GM12864 (cell line): ENCODE measurements around the gene ANAPC16.

Source experiments
- DNase-seq: peaks from one replicate; pipeline ENCODE4 v3.0.0-alpha.2; 2011; ENCODE audit warnings: low read depth
- H3K4me3 ChIP-seq: 2 replicates; pipeline ENCODE4 v1.5.1; 2011; ENCODE audit warnings: mild to moderate bottlenecking, low read depth, low read length, control low read depth
- TF ChIP-seq, protein P1 (sequence below): IDR thresholded peaks from 2 replicates; pipeline ENCODE4 v1.5.1; 2011; ENCODE audit warnings: low read depth, mild to moderate bottlenecking, moderate library complexity, low read length, control low read depth, inconsistent platforms; ENCODE audit errors: missing control alignments

The ANAPC16 gene

DNA sequence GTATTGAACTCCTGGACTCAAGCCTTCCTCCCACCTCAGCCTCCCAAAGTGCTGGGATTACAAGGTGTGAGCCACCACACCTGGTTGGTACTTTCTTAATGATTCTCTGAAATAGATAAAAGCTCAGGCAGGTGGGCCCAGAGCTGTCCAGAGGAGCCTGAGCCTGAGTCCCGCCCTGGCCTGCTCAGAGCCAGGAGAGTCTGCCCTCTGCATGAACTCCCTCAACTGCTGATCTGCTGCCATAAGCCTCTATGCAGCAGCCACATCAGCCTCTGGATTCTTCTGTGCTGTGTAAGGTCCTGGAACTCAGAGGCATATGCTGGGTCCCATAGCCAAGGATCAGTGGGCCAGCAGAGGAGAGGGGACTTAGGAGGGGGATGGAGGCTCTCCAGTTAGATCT is 34.9 kb downstream of the ANAPC16 start:
- no peak for DNase-seq
- TF ChIP-seq, protein P1, sequence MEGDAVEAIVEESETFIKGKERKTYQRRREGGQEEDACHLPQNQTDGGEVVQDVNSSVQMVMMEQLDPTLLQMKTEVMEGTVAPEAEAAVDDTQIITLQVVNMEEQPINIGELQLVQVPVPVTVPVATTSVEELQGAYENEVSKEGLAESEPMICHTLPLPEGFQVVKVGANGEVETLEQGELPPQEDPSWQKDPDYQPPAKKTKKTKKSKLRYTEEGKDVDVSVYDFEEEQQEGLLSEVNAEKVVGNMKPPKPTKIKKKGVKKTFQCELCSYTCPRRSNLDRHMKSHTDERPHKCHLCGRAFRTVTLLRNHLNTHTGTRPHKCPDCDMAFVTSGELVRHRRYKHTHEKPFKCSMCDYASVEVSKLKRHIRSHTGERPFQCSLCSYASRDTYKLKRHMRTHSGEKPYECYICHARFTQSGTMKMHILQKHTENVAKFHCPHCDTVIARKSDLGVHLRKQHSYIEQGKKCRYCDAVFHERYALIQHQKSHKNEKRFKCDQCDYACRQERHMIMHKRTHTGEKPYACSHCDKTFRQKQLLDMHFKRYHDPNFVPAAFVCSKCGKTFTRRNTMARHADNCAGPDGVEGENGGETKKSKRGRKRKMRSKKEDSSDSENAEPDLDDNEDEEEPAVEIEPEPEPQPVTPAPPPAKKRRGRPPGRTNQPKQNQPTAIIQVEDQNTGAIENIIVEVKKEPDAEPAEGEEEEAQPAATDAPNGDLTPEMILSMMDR, result no peak
- H3K4me3 ChIP-seq, result no peak overlapping the region

DNA sequence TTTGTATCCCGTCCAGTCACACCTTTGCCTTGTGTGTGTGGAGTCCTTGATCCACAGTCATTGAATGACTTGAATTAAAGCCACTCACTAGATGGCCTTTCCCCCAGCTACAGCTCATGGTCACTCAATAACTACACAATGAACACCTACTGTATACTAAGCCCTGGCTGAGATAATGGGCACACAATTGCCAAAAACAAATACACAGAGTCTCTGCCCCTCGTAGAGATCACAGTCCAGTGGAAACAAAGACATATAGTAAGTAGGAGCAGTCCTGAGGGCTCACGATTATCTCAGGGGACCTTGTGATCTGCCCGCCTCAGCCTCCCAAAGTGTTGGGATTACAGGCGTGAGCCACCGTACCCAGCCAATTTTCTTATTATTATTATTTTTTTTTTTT is 35.8 kb downstream of the ANAPC16 start:
- no peak for DNase-seq
- TF ChIP-seq, protein P1, result no peak
- H3K4me3 ChIP-seq, result no peak overlapping the region

DNA sequence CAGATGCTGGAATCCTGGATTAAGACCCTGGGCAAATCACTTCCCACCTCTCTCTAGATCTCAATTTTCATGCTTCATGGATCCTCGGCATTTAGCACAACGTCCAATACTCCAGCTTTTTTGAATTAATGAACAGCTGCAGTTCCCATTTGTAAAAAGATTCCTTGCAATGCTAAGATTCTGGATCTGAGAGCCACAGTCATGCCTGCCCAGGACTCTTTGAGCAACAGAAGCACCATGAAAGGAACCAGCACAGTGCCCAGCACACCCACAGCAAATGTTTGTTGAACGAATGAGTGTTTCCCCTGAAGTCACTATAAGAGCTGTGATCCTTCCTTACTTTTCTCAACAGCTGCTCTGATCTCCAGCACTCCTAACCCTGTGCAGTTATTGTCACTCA is 37.2 kb downstream of the ANAPC16 start:
- no peak for DNase-seq
- TF ChIP-seq, protein P1, result no peak
- no peak overlapping the region for H3K4me3 ChIP-seq

DNA sequence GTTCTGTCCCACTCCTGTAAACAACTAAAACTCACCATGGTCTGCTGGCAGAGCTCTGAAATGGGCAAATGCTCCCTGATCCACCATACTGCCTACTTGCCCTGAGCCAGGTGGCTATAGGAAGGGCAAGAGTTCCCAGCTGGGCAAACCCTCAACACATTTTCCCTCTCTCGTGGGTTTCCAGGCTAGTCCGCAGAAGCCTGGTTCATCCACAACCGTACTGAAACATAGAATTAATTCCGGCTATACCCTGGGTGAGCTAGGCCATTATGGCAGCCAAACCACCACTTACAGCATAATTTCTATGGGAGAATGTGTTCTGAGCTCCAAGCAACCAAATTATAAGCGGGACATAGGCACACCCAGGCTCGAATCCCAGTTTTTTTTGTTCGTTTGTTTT is 37.8 kb downstream of the ANAPC16 start:
- no peak overlapping the region for H3K4me3 ChIP-seq
- TF ChIP-seq, protein P1, result no peak
- no peak for DNase-seq

DNA sequence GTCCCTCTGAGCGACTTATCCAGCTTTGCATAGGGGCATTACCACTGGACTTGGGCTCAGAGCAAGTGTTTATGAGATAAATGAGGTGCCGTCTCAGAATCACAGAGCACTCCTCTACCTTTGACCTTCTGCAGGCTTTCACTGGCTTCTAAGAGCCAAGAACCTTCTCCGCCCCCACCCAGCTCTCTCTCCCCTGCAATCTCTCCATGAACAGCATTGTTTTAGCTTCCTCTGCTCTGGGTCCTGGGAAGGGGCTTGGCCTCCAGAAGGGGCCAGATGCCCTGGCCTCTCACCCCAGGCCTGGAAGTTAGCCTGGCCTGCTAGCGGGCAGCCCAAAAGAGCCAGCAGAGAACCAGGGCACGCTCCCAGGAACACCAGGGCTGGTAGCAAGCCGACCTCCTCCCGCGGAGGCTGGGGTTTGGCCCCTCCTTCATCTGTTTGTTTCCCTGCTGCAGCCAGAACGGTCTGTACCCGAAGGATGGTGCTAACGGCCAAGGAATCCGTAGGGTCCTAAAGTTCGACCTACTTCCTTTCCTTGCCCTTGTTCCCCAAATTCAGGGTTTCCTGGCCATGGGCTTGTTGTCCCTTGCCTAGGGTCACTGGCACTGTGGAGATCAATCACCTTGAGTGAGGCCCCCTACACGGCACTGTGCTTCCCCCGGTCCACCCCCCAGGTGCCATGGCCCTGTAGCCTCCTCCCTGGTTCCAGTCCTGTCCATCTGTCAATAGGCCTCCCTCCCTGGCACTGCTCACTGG is 39.2 kb downstream of the ANAPC16 start:
- no peak overlapping the region for H3K4me3 ChIP-seq
- no peak for DNase-seq
- TF ChIP-seq, protein P1, result no peak

DNA sequence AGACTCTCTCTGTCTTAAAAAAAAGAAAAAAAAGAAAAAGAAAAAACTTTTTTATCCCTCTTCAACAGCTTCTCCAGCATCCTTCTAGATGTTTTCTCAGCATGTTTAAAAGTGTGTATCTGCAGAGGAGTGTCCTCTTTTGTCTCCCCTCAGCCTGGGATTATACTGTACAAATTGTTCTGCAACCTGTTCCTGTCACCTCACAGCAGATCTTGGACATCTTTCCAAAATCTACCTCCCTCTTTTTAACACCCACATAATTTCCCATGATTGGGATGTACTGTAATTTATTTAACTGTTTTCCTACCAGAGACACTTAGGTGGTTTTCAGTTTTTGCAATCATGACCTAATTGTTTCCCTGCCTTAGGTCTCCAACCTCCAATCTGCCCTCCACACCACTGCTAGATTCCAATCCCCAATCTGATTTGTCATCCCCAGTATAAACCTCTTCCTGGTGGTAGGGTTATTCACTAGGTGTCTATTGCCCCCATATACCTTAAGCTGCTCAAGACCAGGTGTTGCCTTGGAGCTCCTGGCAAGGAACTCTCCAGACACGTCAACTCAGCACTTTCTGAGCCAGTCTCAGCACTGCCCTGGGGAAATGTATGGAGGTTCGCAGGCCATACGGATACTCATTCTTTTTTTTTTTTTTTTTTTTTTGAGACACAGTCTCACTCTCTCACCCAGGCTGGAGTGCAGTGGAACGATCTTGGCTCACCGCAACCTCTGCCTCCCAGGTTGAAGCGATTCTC is 40.3 kb downstream of the ANAPC16 start:
- DNase-seq, result no peak
- H3K4me3 ChIP-seq, result no peak overlapping the region
- TF ChIP-seq, protein P1, result no peak
